SU-DHL-6 (cell line): ENCODE data around the gene SUSD4.

Experiments used
- CTCF ChIP-seq: fragments of 200-600 bp; sonication (generic); IDR thresholded peaks from one replicate; pipeline ENCODE4 v1.5.1; 2017; ENCODE audit warnings: antibody characterized with exemption, mild to moderate bottlenecking, low read length, moderate library complexity; ENCODE audit not compliant: insufficient read depth, poor library complexity, severe bottlenecking
- EZH2phosphoT487 ChIP-seq: fragments of 200-600 bp; sonication (generic), shearing (Covaris generic); conservative IDR thresholded peaks from 2 replicates; pipeline ENCODE4 v1.6.1; 2018; ENCODE audit warnings: mild to moderate bottlenecking, antibody characterized with exemption, low read length, moderate library complexity, mixed read lengths

DNA sequence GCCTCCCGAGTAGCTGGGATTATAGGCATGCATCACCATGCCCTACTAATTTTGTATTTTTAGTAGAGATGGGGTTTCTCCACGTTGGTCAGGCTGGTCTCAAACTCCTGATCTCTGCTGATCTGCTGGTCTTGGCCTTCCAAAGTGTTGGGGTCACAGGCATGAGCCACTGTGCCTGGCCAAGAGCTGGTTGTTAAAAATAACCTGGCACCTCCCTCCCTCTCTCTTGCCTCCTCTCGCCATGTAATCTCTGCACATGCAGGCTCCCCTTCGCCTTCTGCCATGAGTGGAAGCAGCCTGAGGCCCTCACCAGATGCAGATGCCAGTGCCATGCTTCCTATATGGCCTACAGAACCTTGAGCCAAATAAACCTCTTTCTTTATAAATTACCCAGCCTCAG, 146.2 kb downstream of the SUSD4 start:
- TF ChIP-seq CTCF (no peak), EZH2phosphoT487 (no peak)
